Fibroblast of peridontal ligament (primary cell): ENCODE measurements around the gene STRIP2.
"Not testable (repeated sequence)": the region's sequence is repeated elsewhere in the genome, so short reads cannot be mapped to it uniquely, and the experiment has no call there.

Experiments
- DNase-seq: peaks from one replicate; pipeline ENCODE4 v3.0.0-alpha.2; 2010; ENCODE audit errors: extremely low read depth

STRIP2 gene, protein sequence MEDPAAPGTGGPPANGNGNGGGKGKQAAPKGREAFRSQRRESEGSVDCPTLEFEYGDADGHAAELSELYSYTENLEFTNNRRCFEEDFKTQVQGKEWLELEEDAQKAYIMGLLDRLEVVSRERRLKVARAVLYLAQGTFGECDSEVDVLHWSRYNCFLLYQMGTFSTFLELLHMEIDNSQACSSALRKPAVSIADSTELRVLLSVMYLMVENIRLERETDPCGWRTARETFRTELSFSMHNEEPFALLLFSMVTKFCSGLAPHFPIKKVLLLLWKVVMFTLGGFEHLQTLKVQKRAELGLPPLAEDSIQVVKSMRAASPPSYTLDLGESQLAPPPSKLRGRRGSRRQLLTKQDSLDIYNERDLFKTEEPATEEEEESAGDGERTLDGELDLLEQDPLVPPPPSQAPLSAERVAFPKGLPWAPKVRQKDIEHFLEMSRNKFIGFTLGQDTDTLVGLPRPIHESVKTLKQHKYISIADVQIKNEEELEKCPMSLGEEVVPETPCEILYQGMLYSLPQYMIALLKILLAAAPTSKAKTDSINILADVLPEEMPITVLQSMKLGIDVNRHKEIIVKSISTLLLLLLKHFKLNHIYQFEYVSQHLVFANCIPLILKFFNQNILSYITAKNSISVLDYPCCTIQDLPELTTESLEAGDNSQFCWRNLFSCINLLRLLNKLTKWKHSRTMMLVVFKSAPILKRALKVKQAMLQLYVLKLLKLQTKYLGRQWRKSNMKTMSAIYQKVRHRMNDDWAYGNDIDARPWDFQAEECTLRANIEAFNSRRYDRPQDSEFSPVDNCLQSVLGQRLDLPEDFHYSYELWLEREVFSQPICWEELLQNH

DNA sequence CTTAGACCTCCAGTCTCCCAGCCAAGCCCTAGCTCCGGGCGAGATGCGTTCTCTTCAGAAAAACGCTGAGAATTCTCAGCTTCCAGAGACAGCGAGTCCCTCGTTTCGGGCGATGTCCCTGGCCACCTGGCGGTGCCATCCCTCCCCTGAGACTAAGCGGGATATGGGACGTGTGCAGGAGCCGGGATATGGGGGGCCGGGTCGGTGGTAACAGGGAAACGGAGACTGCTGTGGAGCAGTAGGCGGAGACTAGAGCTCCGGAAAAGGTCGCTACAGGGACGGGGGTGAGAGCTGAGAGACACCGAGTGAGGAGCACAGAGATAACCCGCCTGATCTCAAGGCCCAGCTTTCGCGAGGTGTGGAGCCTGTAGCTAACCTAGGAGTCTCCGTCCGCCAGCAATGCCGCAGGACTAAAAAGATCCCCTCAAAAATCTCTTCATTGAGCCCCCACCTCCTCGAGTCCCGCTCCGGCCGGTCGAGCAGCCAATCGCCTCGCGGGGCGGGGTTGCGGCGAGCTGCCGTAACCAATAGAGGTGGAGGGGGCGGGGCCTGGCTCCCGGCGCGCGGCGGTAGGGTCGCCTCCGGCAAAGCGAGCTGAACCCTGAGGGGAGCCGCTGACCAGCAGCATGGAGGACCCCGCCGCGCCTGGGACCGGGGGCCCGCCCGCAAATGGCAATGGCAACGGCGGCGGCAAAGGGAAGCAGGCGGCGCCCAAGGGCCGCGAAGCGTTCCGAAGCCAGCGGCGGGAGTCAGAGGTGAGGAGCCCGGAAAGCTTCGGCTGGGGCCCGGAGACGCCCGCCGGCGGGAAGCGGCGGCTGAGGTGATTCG is at the start of gene STRIP2:
Gene STRIP2, plus strand, starts transcription at position 586 of the 828 bp plus-strand sequence. Its CDS starts 41 bp downstream, at position 627.
- peak; percentile 50 for DNase-seq

DNA sequence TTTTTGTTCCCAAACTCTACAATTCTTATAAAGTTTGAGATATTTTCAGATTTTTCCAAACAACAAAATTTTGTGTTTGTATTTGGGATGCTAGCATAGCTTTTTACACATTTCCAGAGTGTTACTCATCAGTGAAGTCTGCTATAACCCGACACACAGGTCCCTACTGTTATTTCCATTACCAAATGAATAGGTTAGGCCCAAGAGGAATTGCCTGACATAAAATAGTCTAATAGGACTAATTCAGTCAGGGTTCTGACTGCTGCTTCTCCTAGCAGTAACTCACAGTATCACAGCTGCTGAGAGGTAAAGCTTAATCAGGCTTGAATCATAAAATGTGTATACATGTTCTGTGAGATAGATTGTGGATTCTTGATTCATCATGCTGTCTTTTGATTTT is 49.1 kb upstream of the STRIP2 start:
- DNase-seq: no peak

DNA sequence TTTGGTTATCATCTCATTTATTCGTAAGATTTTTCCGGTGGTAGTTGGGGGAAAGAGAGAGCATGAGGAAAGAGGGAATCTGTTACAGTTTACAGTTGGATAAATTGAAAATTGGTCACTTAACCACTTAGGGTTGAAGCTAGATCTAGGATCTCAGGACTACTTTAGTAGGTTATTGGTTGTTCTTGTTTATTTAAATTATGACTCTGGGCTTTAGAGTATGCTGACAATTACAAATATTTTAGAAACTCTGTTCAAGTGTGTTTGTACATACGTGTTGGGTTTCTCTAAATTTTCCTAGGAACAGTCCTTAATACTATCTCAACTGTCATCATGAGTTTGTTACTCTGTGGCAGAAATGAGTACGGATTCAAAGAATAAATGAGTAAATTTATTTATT is 48.6 kb upstream of the STRIP2 start:
- DNase-seq: no peak

DNA sequence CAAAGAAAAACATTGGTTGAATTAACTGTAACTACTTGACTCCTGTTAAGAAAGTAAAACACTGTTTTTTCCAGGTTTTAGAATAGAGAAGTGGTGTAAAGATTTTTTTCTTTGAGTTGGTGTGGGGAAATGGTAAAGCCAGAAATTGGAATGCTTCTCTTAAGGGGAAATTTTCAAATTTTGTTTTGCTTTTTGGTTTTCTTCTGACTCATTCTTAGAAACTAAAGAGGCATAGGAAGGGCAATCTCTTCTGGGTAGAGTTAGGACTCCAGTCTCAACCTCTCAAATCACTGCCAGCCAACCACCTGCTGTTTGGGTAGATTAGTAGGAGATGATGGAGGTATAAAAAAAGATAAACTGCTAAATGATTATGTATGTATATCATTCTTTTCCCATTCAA is 47.7 kb upstream of the STRIP2 start:
- DNase-seq: no peak

DNA sequence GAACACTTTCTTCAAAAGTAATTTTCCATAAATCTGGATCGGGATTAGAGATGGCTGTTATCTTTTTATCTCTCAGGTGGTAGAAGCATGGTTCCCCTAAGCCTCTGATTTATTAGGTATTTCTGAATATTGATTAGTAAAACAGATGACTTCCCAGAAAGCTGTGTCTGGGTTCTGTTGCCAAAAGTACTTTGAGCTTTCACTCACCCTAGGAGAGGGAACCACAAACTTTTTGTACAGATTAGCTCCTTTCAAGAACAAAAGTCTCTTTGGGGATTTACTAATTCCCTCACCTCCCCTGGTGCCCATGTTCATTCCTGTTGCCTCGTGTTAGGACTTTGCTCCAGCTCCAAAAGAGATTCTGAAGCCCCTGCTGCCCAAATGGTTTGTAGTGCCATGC is 46.7 kb upstream of the STRIP2 start:
- no peak for DNase-seq

DNA sequence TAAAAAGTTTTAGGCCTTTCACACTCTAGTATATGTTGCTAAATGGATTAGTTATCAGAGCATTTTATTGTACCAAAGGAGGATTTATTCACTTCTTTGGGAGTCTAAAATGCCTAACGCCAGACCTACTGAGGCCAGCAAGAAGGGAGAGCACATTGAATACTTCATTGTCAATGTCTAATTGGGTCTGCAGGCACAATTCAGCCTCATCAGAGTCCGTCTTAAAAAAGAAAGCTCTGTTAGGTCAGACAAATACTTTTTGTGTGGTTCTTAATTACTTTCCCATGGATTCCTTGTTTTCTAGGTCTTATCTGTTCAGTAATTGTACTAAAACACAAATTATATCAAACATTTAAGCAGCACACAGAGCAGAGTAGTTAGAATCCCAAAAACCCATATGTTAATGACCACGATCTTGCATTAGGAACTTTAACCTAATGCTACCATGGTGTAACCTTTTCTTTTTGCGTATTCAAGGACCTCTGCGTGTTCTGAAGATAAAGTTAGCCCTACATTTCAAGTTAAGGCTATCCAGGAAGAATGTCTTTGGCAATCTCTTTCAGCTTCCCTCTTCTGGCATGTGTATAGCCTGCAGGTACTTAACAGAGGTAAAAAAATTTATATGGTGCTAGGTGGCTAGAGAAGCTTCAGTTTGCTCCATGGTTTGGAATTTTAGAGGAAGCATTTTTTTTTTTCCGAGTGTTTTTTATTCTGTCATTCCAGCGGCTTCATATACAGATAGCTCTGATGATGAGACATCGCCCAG is 45.7 kb upstream of the STRIP2 start:
- no peak for DNase-seq

DNA sequence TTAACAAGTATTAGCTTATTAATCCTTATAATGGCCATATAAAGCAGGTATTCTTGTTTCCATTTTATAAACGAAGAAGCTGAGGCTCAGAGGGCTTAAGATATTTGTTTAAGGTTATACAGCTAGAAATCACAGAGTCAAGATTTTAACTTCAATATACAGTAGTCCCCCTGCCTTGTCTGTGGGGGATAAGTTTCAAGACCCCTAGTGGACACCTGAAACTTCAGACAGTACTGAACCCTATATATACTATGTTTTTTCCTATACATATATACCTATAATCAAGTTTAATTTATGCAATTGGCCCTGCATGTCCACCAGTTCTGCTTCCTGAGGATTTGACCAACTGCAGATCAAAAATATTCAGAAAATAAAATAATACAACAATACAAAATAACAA is 44.4 kb upstream of the STRIP2 start:
- no peak for DNase-seq

DNA sequence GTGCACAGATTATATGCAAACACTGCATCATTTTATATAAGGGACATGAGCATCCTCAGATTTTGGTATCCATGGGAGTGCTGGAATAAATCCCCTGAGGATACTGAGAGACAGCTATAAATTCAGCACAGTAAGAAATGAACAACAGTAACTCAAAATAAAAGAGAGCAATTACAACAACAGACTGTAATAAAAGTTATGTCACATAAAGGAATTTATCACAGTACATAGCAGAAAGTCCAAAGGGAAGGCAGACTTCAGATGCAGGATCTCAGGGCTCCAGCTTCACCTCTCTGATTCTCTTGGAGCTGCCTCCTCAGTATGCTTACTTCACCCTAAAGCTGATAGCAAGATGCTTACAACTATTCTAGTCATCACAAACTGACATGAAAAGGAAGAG is 43.9 kb upstream of the STRIP2 start:
- DNase-seq: no peak

DNA sequence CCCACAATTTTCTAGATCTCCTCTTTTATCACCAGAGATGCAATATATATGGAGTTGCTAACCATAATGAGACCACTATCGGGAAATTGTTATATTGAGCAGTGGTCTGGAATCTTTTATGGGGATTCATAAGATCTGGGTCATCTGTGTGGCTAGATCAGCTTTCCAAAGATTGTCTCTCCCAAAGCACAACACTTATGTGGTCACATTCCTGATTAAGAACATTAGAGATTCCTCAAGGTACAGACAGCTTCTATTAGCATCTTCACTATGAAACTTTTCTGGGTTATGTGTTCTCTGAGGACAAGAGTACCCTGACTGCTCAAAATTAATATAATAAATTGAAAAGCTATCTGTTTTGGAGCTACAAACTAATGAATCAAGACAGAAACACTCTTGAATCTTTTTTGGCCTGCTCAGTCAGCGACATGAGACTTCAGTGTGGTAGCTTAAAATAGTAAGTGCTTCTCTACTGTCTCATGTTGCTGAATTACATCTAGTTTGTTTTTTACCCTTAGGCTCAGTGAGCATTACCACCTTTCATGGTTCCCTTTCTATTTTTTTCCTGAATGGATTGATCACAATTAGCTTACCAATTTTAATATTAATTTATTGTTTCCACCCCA is 42.6 kb upstream of the STRIP2 start:
- no peak for DNase-seq

DNA sequence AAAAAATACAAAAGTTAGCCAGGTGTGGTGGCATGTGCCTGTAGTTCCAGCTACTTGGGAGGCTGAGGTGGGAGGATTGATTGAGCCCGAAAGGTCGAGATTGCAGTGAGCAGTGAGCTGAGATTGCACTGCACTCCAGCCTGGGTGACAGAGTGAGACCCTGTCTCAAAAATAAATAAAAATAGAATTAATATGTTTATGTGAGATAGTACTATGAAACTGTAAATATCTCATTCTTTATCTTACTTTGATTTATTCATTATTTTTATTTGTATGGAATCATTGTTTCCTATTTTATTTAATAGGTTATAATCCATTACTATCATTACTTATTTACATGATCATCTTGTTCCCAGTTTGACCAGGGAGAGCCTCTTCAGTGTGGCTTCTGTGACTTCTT is 41.0 kb upstream of the STRIP2 start:
- no peak for DNase-seq

DNA sequence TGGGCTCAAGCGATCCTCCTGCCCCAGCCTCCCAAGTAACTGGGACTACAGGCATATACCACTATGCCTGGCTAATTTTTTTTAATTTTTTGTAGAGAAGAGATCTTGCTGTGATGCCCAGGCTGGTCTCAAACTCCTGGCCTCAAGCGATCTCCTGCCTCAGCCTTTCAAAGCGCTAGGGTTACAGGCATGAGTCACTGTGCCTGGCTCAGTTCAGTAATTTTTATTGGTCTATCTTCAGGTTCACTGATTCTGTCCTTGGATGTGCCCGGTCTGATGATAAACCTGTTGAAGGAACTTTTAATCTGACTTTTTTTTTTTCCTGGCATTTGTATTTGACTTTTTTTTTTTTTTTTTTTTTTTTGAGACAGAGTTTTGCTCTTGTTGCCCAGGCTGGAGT is 40.1 kb upstream of the STRIP2 start:
- DNase-seq: no peak

DNA sequence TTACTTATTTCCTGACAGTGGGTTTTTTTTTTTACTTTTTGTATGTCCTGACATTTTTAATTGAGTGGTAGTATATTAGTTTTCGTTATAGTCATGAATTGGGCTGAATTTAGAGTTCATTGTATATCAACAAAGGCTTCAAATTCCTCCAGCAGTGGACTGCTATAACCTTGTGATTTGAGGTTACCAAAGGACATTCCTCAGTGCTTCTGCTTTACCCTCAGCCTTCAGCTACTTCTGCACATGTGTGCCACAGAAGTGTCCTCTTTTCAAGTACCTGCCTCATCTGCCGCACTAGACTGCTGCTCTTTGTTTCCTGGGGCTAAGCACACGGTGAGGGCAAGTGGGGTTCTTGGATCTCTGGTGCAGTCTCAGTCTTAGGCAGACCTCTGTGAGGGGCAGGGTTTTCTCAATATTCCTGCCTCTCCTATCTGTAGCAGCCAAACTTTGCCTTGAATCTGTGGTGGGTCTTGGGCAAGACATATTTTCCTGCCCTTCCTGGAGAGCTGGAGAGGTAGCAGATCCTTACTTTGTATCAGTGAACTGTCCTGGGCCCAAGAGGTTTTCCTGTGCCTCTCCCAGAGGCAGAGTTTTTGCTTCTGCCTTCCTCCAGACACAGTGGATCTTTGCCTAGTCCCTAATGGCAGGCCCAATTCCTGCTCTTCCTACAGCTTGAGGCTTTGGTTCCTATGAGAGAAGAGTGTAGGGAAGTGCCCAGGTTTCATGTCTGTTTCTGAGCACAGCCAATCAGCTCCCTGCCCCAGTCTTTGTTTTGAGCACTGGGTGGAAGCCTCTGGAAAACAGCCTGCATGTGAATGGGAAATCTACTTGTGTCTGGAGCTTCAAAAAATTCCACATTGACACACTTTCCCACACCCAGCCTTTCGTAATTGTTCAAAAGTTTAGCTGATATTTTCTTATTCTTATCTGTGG is 39.0 kb upstream of the STRIP2 start:
- DNase-seq: no peak

DNA sequence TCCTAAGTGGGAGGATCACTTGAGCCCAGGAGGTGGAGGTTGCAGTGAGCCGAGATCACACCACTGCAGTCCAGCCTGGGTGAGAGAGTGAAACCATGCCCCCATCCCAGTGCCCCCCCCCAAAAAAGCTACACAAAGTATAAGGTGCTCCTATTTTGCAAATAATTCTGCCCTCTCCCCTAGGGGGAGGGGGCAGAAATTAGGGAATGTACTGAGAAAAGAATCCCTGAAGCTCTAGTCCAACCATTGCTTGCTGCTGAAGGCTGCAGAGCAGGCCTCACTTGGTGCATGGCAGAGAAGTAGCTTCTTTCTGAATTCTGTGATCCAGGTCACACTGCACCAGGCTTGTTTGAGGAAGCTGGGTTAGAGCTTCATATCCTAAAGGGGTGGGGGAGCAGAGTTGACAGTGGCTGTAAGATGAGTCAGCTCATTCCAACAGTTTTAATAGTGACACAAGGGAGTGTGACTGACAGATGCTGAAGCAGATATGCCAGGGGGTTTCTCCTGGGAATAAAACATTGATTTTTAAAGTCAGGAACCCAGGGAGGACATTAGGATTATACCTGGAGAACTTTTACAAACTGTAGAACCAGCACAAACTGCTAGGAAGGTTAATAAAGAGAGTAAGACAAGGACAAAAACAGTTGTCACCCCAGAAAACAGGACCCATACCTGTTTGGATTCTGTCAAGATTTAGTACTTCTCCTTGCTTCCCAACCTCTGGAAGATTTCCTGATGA is 32.8 kb upstream of the STRIP2 start:
- no peak for DNase-seq

DNA sequence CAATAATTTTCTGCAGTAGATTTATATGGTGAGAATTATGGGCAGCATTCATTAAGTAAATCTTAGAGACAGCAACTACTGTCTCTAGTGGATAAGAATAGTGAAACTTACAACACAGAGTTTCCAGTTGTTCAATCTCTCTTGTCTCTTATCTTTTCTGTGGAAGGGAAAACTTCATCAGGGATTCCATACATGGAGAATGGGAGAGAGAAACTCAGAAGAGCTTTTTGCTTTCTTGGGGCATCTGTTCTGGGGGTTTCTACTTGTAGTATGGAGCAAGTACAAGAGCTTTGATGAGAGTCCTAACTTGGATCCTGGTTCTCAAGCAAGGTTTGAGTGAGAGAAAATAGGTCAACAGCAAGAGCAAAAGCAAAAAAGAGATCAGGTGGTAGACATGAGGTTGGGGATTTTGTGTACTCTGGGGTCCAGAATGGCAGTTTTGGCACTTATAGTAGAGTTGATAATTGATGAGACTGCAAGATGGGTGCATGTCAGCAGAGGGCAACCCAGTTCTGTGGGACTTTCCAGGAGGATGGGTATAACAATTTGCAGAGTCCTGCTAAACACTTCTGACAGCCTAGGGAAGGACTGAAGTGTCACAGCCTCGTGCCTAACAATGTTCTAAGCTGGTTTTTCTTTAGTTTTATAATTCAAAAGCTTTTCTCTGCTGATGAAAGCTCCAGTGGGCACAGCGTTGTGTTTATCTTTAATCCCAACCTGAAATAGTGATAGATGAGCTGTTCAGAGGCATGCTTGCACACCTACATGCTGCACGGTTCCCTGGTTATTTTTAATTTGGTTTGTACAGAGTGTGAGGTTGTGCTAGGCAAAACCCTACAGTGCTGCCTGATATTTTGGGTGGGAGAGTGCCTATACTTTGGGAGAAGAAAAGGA is 32.0 kb upstream of the STRIP2 start:
- no peak for DNase-seq

DNA sequence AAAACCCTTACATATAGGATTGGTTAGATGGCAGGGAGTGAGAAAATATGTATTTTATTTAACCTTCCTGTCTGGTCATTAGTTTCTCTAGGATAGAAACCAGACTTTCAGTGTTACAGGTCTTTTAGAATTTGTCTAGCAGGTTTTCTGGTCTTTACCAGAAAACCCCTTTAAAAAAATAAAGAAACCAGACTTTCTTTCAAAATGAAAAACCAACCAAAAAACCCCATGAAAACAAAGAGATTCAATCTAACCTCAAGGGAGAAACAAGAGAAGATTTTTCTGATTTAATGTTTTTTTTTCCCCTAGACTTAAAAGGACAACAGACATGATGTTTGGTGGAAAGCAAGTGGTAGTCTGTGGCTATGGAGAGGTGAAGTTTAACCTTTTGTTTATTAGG is 28.7 kb upstream of the STRIP2 start:
- DNase-seq: no peak

DNA sequence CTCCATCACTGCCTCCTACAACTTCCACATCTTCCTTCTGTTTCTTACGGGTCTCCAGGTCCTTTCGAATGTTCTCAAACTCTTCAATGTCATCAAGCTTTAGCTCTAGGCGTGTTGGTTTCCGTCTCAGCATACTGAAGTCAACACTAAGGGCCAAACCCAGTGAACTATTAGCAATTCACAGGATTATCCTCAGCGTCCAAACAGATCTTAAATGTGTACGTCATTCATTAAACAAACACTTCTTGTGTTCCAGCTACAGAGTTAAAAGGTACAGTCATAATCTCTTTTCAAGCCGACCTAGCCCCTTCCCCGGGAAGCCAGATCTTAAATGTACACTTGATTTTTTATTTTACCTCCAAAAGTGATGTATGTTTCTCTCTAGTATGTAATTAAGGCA is 24.0 kb upstream of the STRIP2 start:
- not testable (repeated sequence) for DNase-seq

DNA sequence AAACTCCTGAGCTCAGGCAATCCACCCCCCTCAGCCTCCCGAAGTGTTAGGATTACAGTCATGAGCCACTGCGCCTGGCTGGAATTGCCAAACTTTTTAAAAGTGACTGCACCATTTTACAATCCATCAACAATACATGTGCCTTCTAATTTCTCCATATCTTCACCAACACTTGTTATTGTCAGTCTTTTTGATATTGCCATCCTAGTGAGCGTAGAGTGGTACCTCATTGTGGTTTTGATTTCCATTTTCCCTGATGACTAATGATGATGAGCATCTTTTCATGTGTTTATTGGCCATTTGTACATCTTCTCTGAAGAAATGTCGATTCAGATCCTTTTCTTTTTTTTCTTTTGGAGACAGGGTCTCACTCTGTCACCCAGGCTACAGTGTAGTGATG is 21.7 kb upstream of the STRIP2 start:
- no peak for DNase-seq

DNA sequence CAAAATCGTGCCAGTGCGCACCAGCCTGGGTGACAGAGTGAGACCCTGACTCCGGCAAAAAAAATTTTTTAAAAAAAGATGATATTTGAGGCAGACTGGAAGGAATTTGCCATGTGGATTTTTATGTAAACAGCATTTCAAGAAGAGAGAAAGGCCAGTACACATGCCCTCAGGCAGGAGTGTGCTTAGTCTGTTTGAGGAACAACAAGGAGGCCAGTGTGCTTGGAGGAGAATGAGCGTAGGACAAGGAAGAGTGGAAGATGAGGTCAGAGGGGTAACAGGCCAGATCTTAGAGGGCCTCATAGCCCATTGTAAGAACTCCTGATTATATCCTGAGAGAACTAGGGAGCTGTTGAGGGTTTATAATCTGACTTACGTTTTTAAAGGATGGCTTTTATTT is 17.2 kb upstream of the STRIP2 start:
- no peak for DNase-seq
